ENCODE data around the gene SIGMAR1.

DNA sequence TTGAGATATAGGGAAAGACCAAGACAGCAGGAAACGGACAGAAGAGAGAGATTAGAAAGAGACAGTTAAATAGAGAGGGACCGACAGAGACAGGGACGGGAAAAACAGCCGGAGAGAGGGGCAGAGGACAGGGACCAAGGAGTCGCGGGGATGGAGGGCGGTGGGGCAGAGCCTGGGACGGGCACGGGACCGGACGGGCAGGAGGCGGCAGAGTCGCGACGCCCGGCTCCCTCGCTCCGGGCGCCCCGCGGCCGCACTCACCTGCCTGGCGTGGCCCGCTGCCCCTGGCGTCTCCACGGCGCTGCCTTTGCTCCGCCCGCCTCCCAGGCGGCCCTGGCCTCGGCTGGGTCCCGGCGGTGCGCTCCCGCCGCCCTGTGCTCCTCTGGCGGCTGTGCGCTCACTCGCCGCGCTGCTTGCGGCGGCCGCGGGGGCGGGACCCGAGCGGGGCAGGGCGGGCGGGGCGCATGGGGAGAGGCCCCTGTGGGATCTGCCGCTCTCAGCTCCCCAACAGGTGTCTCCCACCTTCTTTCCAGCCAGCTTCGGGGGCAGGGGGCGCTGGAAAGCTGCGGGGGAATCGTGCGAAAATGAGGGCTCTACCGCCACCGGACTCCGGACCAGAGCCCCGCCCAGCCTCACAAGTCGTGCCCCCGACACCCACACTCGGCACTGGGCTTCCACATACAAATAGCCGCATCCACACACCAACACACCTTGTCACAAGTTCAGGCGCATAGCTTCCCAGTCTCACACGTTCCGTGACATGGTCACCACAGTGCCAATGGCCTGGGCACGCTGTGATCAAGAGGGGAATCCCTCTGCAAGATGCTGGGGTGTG lies 8.7 kb downstream of the SIGMAR1 start, which contains the start of gene ARID3C:
- no peak for TF ChIP-seq CTCF (conservative IDR thresholded peaks at IDR 0.05; ENCODE audit: low read depth, low read length)
- TF ChIP-seq POLR2A (IDR thresholded peaks at IDR 0.05; ENCODE audit: low read depth, low read length), result no peak
- no peak for TF ChIP-seq MAFK (IDR thresholded peaks at IDR 0.05; ENCODE audit: low read depth, low read length)

All from IMR-90 (cell line).